Measurements from ENCODE around the gene PNPO.

The PNPO gene

DNA sequence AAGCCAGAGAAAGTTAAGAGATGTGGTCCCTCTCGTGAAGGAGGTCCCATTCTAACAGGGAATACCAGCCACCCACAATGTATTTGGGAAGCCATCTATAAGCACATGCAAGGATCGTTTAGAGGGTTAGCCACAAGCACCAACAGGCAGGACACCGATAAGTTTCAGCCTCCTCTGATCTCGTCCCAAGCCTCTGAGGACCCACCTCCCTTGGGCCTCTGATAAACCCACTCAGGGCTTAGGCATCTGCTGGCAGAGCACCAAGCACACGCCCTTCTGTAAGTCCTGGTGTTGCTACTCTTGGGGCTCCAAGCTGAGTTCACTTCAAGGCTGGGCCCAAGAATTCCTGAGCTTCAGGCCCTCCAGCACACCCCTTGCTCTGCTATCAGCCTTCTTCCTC lies 5.4 kb upstream of the PNPO start:
- no peak for DNase-seq (ENCODE audit: extremely low spot score)
- CTCF ChIA-PET: interaction anchor here (0.9 to 32.0 kb wide), 7 partner anchors 13 to 95 kb away, joined by 3 to 407 read pairs (median 3); partner anchors contain the start of genes PNPO, PRR15L and SCRN2
- TF ChIP-seq, protein P1, sequence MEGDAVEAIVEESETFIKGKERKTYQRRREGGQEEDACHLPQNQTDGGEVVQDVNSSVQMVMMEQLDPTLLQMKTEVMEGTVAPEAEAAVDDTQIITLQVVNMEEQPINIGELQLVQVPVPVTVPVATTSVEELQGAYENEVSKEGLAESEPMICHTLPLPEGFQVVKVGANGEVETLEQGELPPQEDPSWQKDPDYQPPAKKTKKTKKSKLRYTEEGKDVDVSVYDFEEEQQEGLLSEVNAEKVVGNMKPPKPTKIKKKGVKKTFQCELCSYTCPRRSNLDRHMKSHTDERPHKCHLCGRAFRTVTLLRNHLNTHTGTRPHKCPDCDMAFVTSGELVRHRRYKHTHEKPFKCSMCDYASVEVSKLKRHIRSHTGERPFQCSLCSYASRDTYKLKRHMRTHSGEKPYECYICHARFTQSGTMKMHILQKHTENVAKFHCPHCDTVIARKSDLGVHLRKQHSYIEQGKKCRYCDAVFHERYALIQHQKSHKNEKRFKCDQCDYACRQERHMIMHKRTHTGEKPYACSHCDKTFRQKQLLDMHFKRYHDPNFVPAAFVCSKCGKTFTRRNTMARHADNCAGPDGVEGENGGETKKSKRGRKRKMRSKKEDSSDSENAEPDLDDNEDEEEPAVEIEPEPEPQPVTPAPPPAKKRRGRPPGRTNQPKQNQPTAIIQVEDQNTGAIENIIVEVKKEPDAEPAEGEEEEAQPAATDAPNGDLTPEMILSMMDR (IDR thresholded peaks at IDR 0.05; ENCODE audit: control extremely low read depth, extremely low read depth, low read depth, missing control alignments): no peak
- POLR2A ChIA-PET: no interaction called here

DNA sequence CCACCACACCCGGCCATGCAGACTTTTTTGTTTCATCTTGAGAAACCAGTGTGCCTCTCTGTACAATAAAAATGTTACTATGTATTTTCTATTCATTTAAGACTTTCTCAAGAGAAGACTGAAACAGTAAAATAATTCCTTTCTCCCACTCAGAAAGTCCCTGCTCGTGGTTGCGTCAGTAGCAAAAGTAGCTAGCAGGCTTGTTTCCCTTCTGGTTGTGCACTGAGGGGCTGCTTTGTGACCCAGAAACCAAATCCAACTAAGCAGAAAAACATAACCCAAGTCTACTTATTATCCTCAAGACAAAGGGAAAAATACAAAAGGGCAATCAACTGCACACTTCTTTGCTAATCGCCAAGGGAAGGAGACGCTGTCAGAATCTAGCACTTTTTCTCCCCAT lies 3.4 kb upstream of the PNPO start:
- ChIA-PET CTCF (interaction anchor here (0.7 to 32.0 kb wide), 4 partner anchors 11 to 80 kb away, joined by 3 to 584 read pairs (median 205); partner anchors contain the start of genes CDK5RAP3, PNPO and PRR15L), POLR2A (no interaction called here)
- TF ChIP-seq, protein P1 (IDR thresholded peaks at IDR 0.05; ENCODE audit: control extremely low read depth, extremely low read depth, low read depth, missing control alignments): no peak
- no peak for DNase-seq (ENCODE audit: extremely low spot score)

DNA sequence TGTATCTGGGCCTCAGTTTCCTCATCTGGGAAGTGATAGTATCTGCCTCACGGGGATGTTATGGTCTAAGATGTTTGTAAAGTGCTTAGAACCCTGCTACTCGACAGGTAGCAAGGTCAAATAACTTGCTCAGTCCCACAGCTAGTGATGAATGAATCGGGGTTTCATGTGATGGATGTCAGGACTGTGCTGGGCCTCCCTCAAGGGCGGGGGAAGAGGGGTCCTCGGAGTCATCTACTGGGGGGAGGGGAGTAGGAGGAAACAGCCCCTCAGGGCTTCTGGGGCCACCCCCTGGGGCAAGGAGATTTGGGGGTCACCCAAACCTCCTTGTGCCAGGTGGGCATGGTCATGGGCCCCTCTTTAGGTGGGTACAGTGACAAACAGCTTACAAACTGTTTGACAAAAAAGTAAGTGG lies 732 bp downstream of the PNPO start:
- CTCF ChIA-PET: interaction anchor here (1.0 to 32.0 kb wide), 10 partner anchors 7 to 99 kb away, joined by 3 to 584 read pairs (median 7); partner anchors contain the start of genes CDK5RAP3, PNPO and PRR15L
- POLR2A ChIA-PET: interaction anchor here (1.1 kb wide), 1 partner anchor 28 kb away, joined by 4 read pairs; no protein-coding TSS in a partner anchor
- TF ChIP-seq, protein P1 (IDR thresholded peaks at IDR 0.05; ENCODE audit: control extremely low read depth, extremely low read depth, low read depth, missing control alignments): no peak
- no peak for DNase-seq (ENCODE audit: extremely low spot score)

DNA sequence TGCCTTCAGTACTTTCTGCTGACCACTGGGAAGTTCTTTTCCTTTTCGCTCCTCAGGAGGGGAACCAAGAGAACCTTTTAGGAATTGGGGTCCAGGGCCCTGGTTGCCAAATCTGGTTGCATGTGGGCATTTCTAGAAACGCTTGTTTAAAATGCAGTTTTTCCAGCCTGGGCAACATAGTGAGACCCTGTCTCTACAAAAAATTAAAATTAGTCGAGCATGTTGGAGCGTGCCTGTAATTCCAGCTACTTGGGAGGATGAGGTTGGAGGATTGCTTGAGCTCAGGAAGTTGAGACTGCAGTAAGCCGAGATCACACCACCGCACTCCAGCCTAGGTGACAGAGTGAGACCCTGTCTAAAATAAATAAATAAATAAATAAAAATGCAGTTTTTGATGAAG lies 1.2 kb downstream of the PNPO start:
- TF ChIP-seq, protein P1 (IDR thresholded peaks at IDR 0.05; ENCODE audit: control extremely low read depth, extremely low read depth, low read depth, missing control alignments): no peak
- ChIA-PET CTCF (interaction anchor here (1.0 to 32.0 kb wide), 7 partner anchors 6 to 95 kb away, joined by 3 to 584 read pairs (median 8); partner anchors contain the start of genes CDK5RAP3, PNPO and PRR15L), POLR2A (no interaction called here)
- DNase-seq (ENCODE audit: extremely low spot score): no peak

DNA sequence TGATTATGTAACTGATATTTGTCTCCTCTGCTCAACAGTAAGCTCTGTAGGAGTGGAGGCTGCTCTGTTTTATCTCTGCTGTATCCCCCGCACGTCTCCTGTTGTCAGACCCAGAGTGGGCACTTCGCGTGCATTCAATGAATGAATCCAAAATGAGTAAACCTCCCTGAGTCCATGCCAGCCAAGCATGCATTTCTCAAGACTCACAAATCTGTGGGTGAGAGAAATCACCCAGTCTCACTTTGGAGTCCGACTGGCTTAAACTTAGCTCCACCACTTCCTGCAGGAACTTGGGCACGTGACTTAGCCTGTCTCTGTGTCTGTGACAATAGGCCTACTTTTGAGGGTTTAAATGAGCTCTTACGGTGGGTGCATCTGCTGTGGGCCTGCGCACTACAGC lies 3.7 kb downstream of the PNPO start:
- TF ChIP-seq, protein P1 (IDR thresholded peaks at IDR 0.05; ENCODE audit: control extremely low read depth, extremely low read depth, low read depth, missing control alignments): no peak
- CTCF ChIA-PET: interaction anchor here (1.0 to 32.0 kb wide), 10 partner anchors 4 to 292 kb away, joined by 3 to 584 read pairs (median 10); partner anchors contain the start of genes CDK5RAP3, PNPO, PRR15L and SCRN2
- POLR2A ChIA-PET: no interaction called here
- DNase-seq (ENCODE audit: extremely low spot score): no peak

DNA sequence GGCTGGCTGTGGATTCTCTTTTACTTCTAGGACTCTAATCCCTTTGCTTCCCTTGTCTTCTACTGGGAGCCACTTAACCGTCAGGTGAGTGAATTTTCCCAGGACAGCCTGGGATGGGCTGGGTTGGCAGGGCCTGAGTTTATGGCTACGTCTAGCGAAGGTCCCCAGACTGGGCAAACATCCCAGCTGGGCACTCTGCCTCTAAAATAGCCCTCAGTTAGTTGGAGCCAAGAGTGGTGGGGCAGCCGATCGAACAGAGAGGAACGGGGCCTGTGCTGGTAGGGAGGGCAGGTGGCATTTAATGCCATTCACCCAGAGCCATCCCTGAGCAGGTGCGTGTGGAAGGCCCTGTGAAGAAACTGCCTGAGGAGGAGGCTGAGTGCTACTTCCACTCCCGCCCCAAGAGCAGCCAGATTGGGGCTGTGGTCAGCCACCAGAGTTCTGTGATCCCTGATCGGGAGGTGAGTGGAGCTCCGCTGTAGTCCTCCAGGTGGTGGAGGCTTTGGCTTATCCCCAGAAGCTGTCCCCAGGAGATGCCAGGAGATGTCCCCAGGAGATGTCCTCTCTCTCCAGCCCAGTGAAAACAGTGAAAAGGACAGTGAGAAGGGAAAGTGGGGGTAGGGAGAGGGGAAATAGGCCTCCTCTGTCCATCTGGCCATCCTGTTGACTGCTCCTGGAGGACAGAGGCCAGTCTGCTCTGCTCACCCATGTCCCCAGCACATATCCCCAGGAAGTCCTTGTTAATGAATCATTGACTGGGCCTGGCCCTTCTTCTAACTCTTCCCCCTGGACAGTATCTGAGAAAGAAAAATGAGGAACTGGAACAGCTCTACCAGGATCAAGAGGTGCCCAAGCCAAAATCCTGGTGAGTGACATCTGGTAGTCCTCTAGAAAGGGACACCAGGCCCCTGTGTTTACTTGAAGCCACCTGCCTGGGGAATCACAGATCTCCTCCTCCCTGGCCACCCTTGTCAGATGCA lies 4.4 kb downstream of the PNPO start:
- CTCF ChIA-PET: interaction anchor here (0.6 to 32.0 kb wide), 26 partner anchors 3 to 583 kb away, joined by 3 to 584 read pairs (median 6); partner anchors contain the start of genes CDK5RAP3, LRRC46, MRPL10 and PNPO
- no peak for DNase-seq (ENCODE audit: extremely low spot score)
- POLR2A ChIA-PET: no interaction called here
- TF ChIP-seq, protein P1 (IDR thresholded peaks at IDR 0.05; ENCODE audit: control extremely low read depth, extremely low read depth, low read depth, missing control alignments): no peak
